Measurements from ENCODE around the gene NRXN3. TPM values are rescaled to one million over a fixed set of nuclear protein-coding genes. Genes with fewer than 3 reads are reported as not detected.

The NRXN3 gene
- total RNA-seq, 1 donor from 2014 or later, result 18.0 TPM

DNA sequence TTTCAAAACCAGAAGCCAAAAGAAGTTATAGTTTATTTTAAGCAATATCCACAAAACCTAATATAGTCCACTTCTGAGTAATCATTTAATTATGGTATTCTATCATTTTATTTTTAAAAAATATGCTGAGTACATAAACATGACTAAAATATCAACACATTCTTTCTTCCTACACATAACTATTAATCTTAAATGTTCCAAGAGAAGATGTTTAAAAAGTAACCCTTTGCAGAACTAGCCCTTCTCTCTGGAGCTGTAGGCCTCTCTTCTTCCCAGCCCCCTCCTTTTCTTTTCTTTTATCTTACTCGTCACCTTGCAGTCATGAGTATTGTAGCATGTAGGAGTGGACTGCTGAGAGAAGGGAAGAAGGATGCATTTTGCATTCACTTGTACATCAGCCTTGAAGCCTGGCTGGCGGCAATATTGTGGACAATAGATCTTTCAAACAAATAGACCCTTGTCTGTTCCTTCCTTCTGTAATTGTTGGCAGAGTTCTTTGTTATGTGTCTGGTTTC is 941.9 kb downstream of the NRXN3 start:
- H3K27me3 Mint-ChIP-seq (ENCODE audit: low read depth, unreplicated experiment), result peaks cover 3% of the 10 kb centered on the region
- H3K79me2 ChIP-seq (ENCODE audit: insufficient read depth, low read length), result no peaks in the 10 kb centered on the region
- H3K4me2 ChIP-seq (ENCODE audit: low read length), result peak overlapping the region; percentile 5
- H4K20me1 ChIP-seq (ENCODE audit: insufficient read depth, low read length), result no peaks in the 10 kb centered on the region
- H3K4me3 ChIP-seq (ENCODE audit: insufficient read depth, low read depth, low read length), result no peak overlapping the region
- H2AFZ ChIP-seq (ENCODE audit: low read depth, low read length), result peak overlapping the region; percentile 3
- no peak overlapping the region for H3K4me3 Mint-ChIP-seq (ENCODE audit: unreplicated experiment)
- H3K4me1 Mint-ChIP-seq (ENCODE audit: low read depth, unreplicated experiment), result peaks cover 6% of the 10 kb centered on the region
- H3K36me3 Mint-ChIP-seq (ENCODE audit: low read depth, unreplicated experiment), result no peaks in the 10 kb centered on the region
- no peak for FAIRE-seq
- DNase-seq (ENCODE audit: low read depth), result peak; percentile 44
- H3K9me3 ChIP-seq (ENCODE audit: insufficient read depth, low read depth, low read length), result no peaks in the 10 kb centered on the region
- H3K36me3 ChIP-seq (ENCODE audit: insufficient read depth, low read length), result no peaks in the 10 kb centered on the region
- H3K9ac ChIP-seq (ENCODE audit: low read length), result no peak overlapping the region
- H3K27me3 ChIP-seq (ENCODE audit: insufficient read depth, low read length), result no peaks in the 10 kb centered on the region
- peak overlapping the region; percentile 34 for H3K27ac Mint-ChIP-seq (ENCODE audit: unreplicated experiment)
- peaks cover 4% of the 10 kb centered on the region for H3K4me1 ChIP-seq (ENCODE audit: insufficient read depth, low read length)
- H3K27ac ChIP-seq (ENCODE audit: low read depth, low read length), result no peak overlapping the region
- TF ChIP-seq, protein P1, sequence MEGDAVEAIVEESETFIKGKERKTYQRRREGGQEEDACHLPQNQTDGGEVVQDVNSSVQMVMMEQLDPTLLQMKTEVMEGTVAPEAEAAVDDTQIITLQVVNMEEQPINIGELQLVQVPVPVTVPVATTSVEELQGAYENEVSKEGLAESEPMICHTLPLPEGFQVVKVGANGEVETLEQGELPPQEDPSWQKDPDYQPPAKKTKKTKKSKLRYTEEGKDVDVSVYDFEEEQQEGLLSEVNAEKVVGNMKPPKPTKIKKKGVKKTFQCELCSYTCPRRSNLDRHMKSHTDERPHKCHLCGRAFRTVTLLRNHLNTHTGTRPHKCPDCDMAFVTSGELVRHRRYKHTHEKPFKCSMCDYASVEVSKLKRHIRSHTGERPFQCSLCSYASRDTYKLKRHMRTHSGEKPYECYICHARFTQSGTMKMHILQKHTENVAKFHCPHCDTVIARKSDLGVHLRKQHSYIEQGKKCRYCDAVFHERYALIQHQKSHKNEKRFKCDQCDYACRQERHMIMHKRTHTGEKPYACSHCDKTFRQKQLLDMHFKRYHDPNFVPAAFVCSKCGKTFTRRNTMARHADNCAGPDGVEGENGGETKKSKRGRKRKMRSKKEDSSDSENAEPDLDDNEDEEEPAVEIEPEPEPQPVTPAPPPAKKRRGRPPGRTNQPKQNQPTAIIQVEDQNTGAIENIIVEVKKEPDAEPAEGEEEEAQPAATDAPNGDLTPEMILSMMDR (IDR thresholded peaks at IDR 0.05; ENCODE audit: insufficient read depth, low read depth, low read length), result no peak
- TF ChIP-seq EZH2 (IDR thresholded peaks at IDR 0.05; ENCODE audit: insufficient read depth, low read length), result no peak
- H3K9me3 Mint-ChIP-seq (ENCODE audit: unreplicated experiment), result peaks cover 2% of the 10 kb centered on the region

DNA sequence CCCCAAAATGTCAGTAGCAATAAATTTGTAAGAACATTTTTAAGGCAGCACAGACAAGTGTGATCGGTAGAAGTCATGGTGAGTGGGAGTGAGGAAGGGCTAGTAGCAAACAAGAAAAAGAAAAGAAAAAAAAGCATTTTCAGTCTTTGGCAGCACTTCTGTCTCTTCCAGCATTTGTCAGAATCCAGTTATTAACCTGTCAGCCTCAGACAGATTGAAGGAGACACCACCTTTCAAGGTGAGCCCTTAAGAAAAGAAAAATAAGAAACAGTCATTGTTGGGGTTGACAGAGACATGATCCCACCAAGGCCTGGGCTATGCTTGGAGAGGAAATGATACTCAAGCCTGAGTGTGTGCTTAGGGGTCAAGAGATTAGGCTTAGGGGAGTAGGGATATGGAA is 947.4 kb downstream of the NRXN3 start:
- no peak for TF ChIP-seq EZH2 (IDR thresholded peaks at IDR 0.05; ENCODE audit: insufficient read depth, low read length)
- TF ChIP-seq, protein P1 (IDR thresholded peaks at IDR 0.05; ENCODE audit: insufficient read depth, low read depth, low read length), result no peak
- H3K4me3 Mint-ChIP-seq (ENCODE audit: unreplicated experiment), result no peak overlapping the region
- Histone ChIP-seq H2AFZ (ENCODE audit: low read depth, low read length) (no peak overlapping the region), H3K4me3 (ENCODE audit: insufficient read depth, low read depth, low read length) (no peak overlapping the region), H3K27me3 (ENCODE audit: insufficient read depth, low read length) (no peaks in the 10 kb centered on the region), H3K27ac (ENCODE audit: low read depth, low read length) (no peak overlapping the region), H3K9me3 (ENCODE audit: insufficient read depth, low read depth, low read length) (no peaks in the 10 kb centered on the region), H3K4me1 (ENCODE audit: insufficient read depth, low read length) (no peaks in the 10 kb centered on the region), H3K9ac (ENCODE audit: low read length) (no peak overlapping the region), H3K4me2 (ENCODE audit: low read length) (no peak overlapping the region), H3K79me2 (ENCODE audit: insufficient read depth, low read length) (no peaks in the 10 kb centered on the region), H4K20me1 (ENCODE audit: insufficient read depth, low read length) (no peaks in the 10 kb centered on the region), H3K36me3 (ENCODE audit: insufficient read depth, low read length) (no peaks in the 10 kb centered on the region)
- H3K4me1 Mint-ChIP-seq (ENCODE audit: low read depth, unreplicated experiment), result peaks cover 14% of the 10 kb centered on the region
- FAIRE-seq (no peak), DNase-seq (ENCODE audit: low read depth) (no peak)
- H3K27ac Mint-ChIP-seq (ENCODE audit: unreplicated experiment), result no peak overlapping the region
- H3K27me3 Mint-ChIP-seq (ENCODE audit: low read depth, unreplicated experiment), result peaks cover 3% of the 10 kb centered on the region
- peaks cover 2% of the 10 kb centered on the region for H3K9me3 Mint-ChIP-seq (ENCODE audit: unreplicated experiment)
- no peaks in the 10 kb centered on the region for H3K36me3 Mint-ChIP-seq (ENCODE audit: low read depth, unreplicated experiment)

DNA sequence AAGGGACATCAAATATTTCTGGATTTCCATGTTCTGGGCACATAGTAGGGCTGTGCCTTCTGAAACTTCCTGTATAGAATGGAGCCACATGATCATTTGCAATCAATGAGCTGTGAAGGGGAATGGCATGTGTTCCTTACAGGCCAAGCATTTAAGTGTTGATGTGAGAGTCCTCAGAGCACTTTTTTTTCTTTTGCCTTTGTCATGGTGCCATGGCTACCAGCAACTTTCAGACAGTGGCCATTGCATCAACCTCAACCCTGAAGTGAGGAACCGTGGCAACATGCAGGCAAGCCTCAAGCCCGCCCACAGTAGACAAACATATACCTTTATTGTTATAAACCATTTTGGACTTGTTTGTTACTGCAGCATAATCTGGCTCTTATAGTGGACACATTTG is 948.1 kb downstream of the NRXN3 start:
- Histone ChIP-seq H3K9ac (ENCODE audit: low read length) (no peak overlapping the region), H3K4me1 (ENCODE audit: insufficient read depth, low read length) (no peaks in the 10 kb centered on the region), H2AFZ (ENCODE audit: low read depth, low read length) (no peak overlapping the region), H3K79me2 (ENCODE audit: insufficient read depth, low read length) (no peaks in the 10 kb centered on the region), H3K9me3 (ENCODE audit: insufficient read depth, low read depth, low read length) (no peaks in the 10 kb centered on the region), H3K36me3 (ENCODE audit: insufficient read depth, low read length) (no peaks in the 10 kb centered on the region), H3K4me2 (ENCODE audit: low read length) (no peak overlapping the region), H3K27me3 (ENCODE audit: insufficient read depth, low read length) (no peaks in the 10 kb centered on the region), H3K27ac (ENCODE audit: low read depth, low read length) (no peak overlapping the region), H3K4me3 (ENCODE audit: insufficient read depth, low read depth, low read length) (no peak overlapping the region), H4K20me1 (ENCODE audit: insufficient read depth, low read length) (no peaks in the 10 kb centered on the region)
- H3K4me1 Mint-ChIP-seq (ENCODE audit: low read depth, unreplicated experiment), result peaks cover 14% of the 10 kb centered on the region
- H3K27me3 Mint-ChIP-seq (ENCODE audit: low read depth, unreplicated experiment), result peaks cover 3% of the 10 kb centered on the region
- H3K36me3 Mint-ChIP-seq (ENCODE audit: low read depth, unreplicated experiment), result no peaks in the 10 kb centered on the region
- TF ChIP-seq, protein P1 (IDR thresholded peaks at IDR 0.05; ENCODE audit: insufficient read depth, low read depth, low read length), result no peak
- TF ChIP-seq EZH2 (IDR thresholded peaks at IDR 0.05; ENCODE audit: insufficient read depth, low read length), result no peak
- H3K4me3 Mint-ChIP-seq (ENCODE audit: unreplicated experiment), result no peak overlapping the region
- no peak for FAIRE-seq
- no peak for DNase-seq (ENCODE audit: low read depth)
- peaks cover 2% of the 10 kb centered on the region for H3K9me3 Mint-ChIP-seq (ENCODE audit: unreplicated experiment)
- H3K27ac Mint-ChIP-seq (ENCODE audit: unreplicated experiment), result no peak overlapping the region

Measured in astrocyte (in vitro differentiated cells and primary cell).